Measurements from ENCODE around the gene POLE.

The POLE gene

GRCh38 chr12:132687211-132688164 is at the start of gene POLE, which contains the start of gene PXMP2:
TSS of gene POLE (minus strand) at chr12:132687342. CDS start at chr12:132687315, 27 bp downstream.
TSS of gene PXMP2 (plus strand) at chr12:132687587. CDS start at chr12:132687671, 84 bp downstream.
- DNase-seq, result peak; percentile 82 to 95 (median 88)

- no peak for DNase-seq
Measured at GRCh38 chr12:132736913-132737312, 49.8 kb upstream of the POLE start.

- no peak for DNase-seq
Measured at GRCh38 chr12:132736378-132736777, 49.2 kb upstream of the POLE start.

- DNase-seq, result no peak
Measured at GRCh38 chr12:132735496-132735895, 48.4 kb upstream of the POLE start.

- no peak for DNase-seq
Measured at GRCh38 chr12:132734206-132734605, 47.1 kb upstream of the POLE start.

- no peak for DNase-seq
Measured at GRCh38 chr12:132731574-132731973, 44.4 kb upstream of the POLE start.

- DNase-seq, result no peak
Measured at GRCh38 chr12:132730353-132730752, 43.2 kb upstream of the POLE start.

GRCh38 chr12:132729541-132730320 is 42.6 kb upstream of the POLE start:
- DNase-seq, result no peak

- no peak for DNase-seq
Measured at GRCh38 chr12:132728502-132728901, 41.4 kb upstream of the POLE start.

GRCh38 chr12:132727091-132727794 is 40.1 kb upstream of the POLE start:
- no peak for DNase-seq

- DNase-seq, result no peak
Measured at GRCh38 chr12:132726386-132726785, 39.2 kb upstream of the POLE start.

- no peak for DNase-seq
Measured at GRCh38 chr12:132724506-132725241, 37.5 kb upstream of the POLE start.

- no peak for DNase-seq
Measured at GRCh38 chr12:132723764-132724140, 36.6 kb upstream of the POLE start.

GRCh38 chr12:132723015-132723763 is 36.0 kb upstream of the POLE start:
- no peak for DNase-seq

GRCh38 chr12:132720606-132721345 is 33.6 kb upstream of the POLE start:
- no peak for DNase-seq

GRCh38 chr12:132719954-132720324 is 32.8 kb upstream of the POLE start:
- no peak for DNase-seq

- no peak for DNase-seq
Measured at GRCh38 chr12:132719141-132719953, 32.2 kb upstream of the POLE start.

- DNase-seq, result no peak
Measured at GRCh38 chr12:132718644-132719043, 31.5 kb upstream of the POLE start.

- no peak for DNase-seq
Measured at GRCh38 chr12:132717531-132718387, 30.6 kb upstream of the POLE start.

Measured in activated naive CD4-positive, alpha-beta T cell (primary cell).